ENCODE data around the gene LIN52.

DNA sequence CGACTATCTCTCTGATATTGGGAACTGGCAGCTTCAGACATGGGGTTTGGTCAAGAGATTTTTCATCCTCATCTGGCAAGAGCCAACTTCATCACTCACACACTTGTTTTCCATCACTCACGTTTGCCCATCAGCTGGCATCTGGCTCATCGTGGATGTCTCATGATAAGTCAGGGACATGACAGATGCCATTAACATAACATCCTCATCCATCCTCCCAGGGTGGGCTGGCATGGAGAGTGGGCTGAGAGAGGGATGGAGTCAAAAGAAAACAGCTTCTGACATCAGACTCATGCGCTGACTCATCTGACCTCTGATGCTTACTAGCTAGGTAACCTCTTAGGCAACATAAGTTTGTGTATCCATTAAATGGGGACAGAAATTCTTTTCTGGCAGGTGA, 152.7 kb downstream of the LIN52 start:
- TF ChIP-seq, protein P1, sequence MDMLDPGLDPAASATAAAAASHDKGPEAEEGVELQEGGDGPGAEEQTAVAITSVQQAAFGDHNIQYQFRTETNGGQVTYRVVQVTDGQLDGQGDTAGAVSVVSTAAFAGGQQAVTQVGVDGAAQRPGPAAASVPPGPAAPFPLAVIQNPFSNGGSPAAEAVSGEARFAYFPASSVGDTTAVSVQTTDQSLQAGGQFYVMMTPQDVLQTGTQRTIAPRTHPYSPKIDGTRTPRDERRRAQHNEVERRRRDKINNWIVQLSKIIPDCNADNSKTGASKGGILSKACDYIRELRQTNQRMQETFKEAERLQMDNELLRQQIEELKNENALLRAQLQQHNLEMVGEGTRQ (IDR thresholded peaks at IDR 0.05), result no peak
- TF ChIP-seq EHMT2 (IDR thresholded peaks at IDR 0.05; ENCODE audit: low read depth) (no peak), POLR2A (IDR thresholded peaks at IDR 0.05; ENCODE audit: low read length) (no peak), BHLHE40 (IDR thresholded peaks at IDR 0.05; ENCODE audit: low read depth, low read length) (no peak)
- TF ChIP-seq, protein P2, sequence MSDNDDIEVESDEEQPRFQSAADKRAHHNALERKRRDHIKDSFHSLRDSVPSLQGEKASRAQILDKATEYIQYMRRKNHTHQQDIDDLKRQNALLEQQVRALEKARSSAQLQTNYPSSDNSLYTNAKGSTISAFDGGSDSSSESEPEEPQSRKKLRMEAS (IDR thresholded peaks at IDR 0.05), result no peak
